PC-3 (cell line): ENCODE measurements around the gene MZT1. TPM values are rescaled to one million over a fixed set of nuclear protein-coding genes. Genes with fewer than 3 reads are reported as not detected.

Experiments used
- ATAC-seq: fragments of 200-7000 bp; cut with Tn5 transposase; 2 replicates; pipeline ENCODE4 v1.9.1; 2020; ENCODE audit warnings: mild to moderate bottlenecking, moderate library complexity
- BruUV-seq: library from RNA; stranded (reverse); fragments of 400-500 nt; replicated peaks from 2 replicates; lab custom pipeline; 2021; lab: Mats Ljungman, UMichigan
- CTCF ChIA-PET: fragments of 300-600 bp; sonication (Branson Sonifier 250); formaldehyde crosslinking; loops from one replicate; lab custom pipeline; 2022; ENCODE audit warnings: antibody characterized with exemption; lab: Charles Lee
- POLR2A ChIA-PET: fragments of 300-600 bp; sonication (Branson Sonifier 250); formaldehyde crosslinking; loops from one replicate; lab custom pipeline; 2022; ENCODE audit warnings: antibody characterized with exemption; ENCODE audit not compliant: unreplicated experiment; lab: Charles Lee
- DNase-seq: peaks from one replicate; pipeline ENCODE4 v3.0.0-alpha.2; 2015
- H2AFZ ChIP-seq: fragments of 300-600 bp; sonication (generic); 2 replicates; pipeline ENCODE4 v1.6.0; 2016; ENCODE audit warnings: antibody characterized with exemption, low read length
- H3F3A ChIP-seq: fragments of 300-600 bp; sonication (generic); one replicate; pipeline ENCODE4 v1.6.0; 2017; ENCODE audit warnings: antibody characterized with exemption, low read length, control low read depth, mild to moderate bottlenecking; ENCODE audit not compliant: unreplicated experiment
- H3K27ac ChIP-seq: fragments of 300-600 bp; sonication (generic); 2 replicates; pipeline ENCODE4 v1.5.1; 2016; ENCODE audit warnings: mild to moderate bottlenecking, low read length
- H3K27me3 ChIP-seq: fragments of 300-600 bp; sonication (generic); 2 replicates; pipeline ENCODE4 v1.6.1; 2016; ENCODE audit warnings: low read length, mixed read lengths
- H3K36me3 ChIP-seq: fragments of 300-600 bp; sonication (generic); 2 replicates; pipeline ENCODE4 v1.6.1; 2016; ENCODE audit warnings: low read depth, mixed run types, low read length, mixed read lengths
- H3K4me1 ChIP-seq: fragments of 300-600 bp; sonication (generic); 2 replicates; pipeline ENCODE4 v1.5.1; 2016; ENCODE audit warnings: low read length; ENCODE audit not compliant: insufficient read depth
- H3K4me2 ChIP-seq: fragments of 300-600 bp; sonication (generic); 2 replicates; pipeline ENCODE4 v1.6.0; 2016; ENCODE audit warnings: low read length
- H3K4me3 ChIP-seq: fragments of 300-600 bp; sonication (generic); 2 replicates; pipeline ENCODE4 v1.5.1; 2016; ENCODE audit warnings: mild to moderate bottlenecking, low read length, mixed read lengths
- H3K79me2 ChIP-seq: fragments of 300-600 bp; sonication (generic); 2 replicates; pipeline ENCODE4 v1.6.1; 2017; ENCODE audit warnings: low read length, mixed read lengths
- H3K9ac ChIP-seq: fragments of 300-600 bp; sonication (generic); 2 replicates; pipeline ENCODE4 v1.6.0; 2016; ENCODE audit warnings: mild to moderate bottlenecking, low read length
- H3K9me2 ChIP-seq: fragments of 300-600 bp; sonication (generic); replicated peaks from 2 replicates; pipeline ENCODE4 v1.6.1; 2016; ENCODE audit warnings: mixed run types, low read length, mixed read lengths
- H3K9me3 ChIP-seq: fragments of 300-600 bp; sonication (generic); 2 replicates; pipeline ENCODE4 v1.6.1; 2016; ENCODE audit warnings: low read length, mixed read lengths
- H4K20me1 ChIP-seq: fragments of 300-600 bp; sonication (generic); 2 replicates; pipeline ENCODE4 v1.6.1; 2016; ENCODE audit warnings: low read length, mixed read lengths
- EZH2 ChIP-seq: fragments of 300-600 bp; sonication (generic); IDR thresholded peaks from one replicate; pipeline ENCODE4 v1.6.1; 2017; ENCODE audit warnings: antibody characterized with exemption, mild to moderate bottlenecking, low read length; ENCODE audit not compliant: unreplicated experiment
- EZH2phosphoT487 ChIP-seq: fragments of 300-600 bp; sonication (generic); IDR thresholded peaks from 2 replicates; pipeline ENCODE4 v1.6.1; 2018; ENCODE audit warnings: mild to moderate bottlenecking, antibody characterized with exemption, low read length, borderline replicate concordance
- intact Hi-C: fragments of 100-400 bp; cut with micrococcal nuclease; formaldehyde crosslinking; loops from 2 replicates; pipeline ENCODE4 v1.9.0; 2023
- total RNA-seq: library from RNA; depleted of rRNA; stranded (reverse); fragments of >200 nt; gene quantifications from 2 replicates; pipeline ENCODE4 v1.2.3, GENCODE V29; 2014
- TF ChIP-seq, protein P1 (sequence below): fragments of 300-600 bp; sonication (generic); conservative IDR thresholded peaks from 2 replicates; pipeline ENCODE4 v1.5.1; 2017; ENCODE audit warnings: antibody characterized with exemption, low read depth, mild to moderate bottlenecking, low read length

MZT1 gene
- total RNA-seq, 1 experiment from 2014 or later, result 17.0 TPM

DNA sequence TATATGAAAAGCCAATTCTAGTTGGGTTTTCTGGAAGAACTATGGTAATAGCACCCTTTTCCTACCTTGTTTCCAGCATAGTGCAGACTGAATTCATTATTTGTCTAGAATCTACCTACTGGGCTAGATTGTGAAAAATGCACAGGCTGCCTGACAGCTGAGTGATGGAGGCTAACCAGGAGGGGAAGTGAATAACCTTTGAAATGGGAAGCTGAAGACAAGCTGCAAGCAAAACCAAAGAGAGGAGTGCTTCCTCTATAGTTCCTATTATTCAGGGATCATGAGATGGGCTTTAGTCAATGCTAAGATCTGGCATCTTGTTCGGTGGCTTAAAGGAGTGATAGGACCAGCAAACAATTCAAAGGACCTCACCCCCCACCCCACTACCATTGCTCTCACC lies 26.9 kb downstream of the MZT1 start:
- Histone ChIP-seq H3K27ac (no peak overlapping the region), H3K79me2 (no peaks in the 10 kb centered on the region), H3K4me2 (no peak overlapping the region), H3K9me2 (no peaks in the 10 kb centered on the region), H2AFZ (no peak overlapping the region), H3F3A (no peaks in the 10 kb centered on the region), H3K9me3 (no peaks in the 10 kb centered on the region), H3K4me3 (no peak overlapping the region), H4K20me1 (no peaks in the 10 kb centered on the region), H3K36me3 (no peaks in the 10 kb centered on the region), H3K27me3 (no peaks in the 10 kb centered on the region), H3K4me1 (no peaks in the 10 kb centered on the region), H3K9ac (no peak overlapping the region)
- ChIA-PET POLR2A (no interaction called here), CTCF (no interaction called here)
- ATAC-seq (no peak), DNase-seq (no peak)
- BruUV-seq, result no TSS peak
- no peak for TF ChIP-seq EZH2
- TF ChIP-seq, protein P1, sequence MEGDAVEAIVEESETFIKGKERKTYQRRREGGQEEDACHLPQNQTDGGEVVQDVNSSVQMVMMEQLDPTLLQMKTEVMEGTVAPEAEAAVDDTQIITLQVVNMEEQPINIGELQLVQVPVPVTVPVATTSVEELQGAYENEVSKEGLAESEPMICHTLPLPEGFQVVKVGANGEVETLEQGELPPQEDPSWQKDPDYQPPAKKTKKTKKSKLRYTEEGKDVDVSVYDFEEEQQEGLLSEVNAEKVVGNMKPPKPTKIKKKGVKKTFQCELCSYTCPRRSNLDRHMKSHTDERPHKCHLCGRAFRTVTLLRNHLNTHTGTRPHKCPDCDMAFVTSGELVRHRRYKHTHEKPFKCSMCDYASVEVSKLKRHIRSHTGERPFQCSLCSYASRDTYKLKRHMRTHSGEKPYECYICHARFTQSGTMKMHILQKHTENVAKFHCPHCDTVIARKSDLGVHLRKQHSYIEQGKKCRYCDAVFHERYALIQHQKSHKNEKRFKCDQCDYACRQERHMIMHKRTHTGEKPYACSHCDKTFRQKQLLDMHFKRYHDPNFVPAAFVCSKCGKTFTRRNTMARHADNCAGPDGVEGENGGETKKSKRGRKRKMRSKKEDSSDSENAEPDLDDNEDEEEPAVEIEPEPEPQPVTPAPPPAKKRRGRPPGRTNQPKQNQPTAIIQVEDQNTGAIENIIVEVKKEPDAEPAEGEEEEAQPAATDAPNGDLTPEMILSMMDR, result no peak
- no peak for TF ChIP-seq EZH2phosphoT487
- intact Hi-C loops, result no loop called here

DNA sequence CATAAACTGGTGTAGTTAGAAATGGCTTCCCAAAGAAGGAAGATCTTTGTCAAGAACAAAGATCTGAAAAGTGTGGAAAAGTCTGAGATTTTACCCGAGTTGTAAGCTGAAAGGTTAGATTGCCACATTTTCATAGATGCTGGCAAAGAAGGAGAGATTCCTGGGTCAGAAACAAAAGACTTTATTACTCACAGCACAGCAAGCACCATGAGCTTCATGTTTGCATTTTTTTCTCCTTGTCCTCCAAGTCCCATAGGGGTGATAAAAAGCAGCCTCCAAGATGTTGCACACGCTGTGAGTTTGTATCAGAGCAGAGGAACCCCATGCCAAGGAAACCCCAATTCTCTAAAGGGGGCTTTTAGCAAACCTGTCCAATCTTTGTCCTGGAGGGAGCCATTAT lies 29.3 kb downstream of the MZT1 start:
- Histone ChIP-seq H3K9ac (no peak overlapping the region), H3K79me2 (no peaks in the 10 kb centered on the region), H3K4me3 (no peak overlapping the region), H3F3A (no peaks in the 10 kb centered on the region), H3K4me2 (no peak overlapping the region), H3K36me3 (no peaks in the 10 kb centered on the region), H3K9me3 (no peaks in the 10 kb centered on the region), H2AFZ (no peak overlapping the region), H3K9me2 (no peaks in the 10 kb centered on the region), H3K4me1 (no peaks in the 10 kb centered on the region), H3K27ac (no peak overlapping the region), H3K27me3 (no peaks in the 10 kb centered on the region), H4K20me1 (no peaks in the 10 kb centered on the region)
- DNase-seq (no peak), ATAC-seq (no peak)
- ChIA-PET CTCF (no interaction called here), POLR2A (no interaction called here)
- intact Hi-C loops, result loop anchor here (5.0 to 10.0 kb wide), 2 partner anchors 133 to 441 kb away; no protein-coding TSS in a partner anchor
- no TSS peak for BruUV-seq
- TF ChIP-seq EZH2 (no peak), EZH2phosphoT487 (no peak)
- TF ChIP-seq, protein P1, result no peak

DNA sequence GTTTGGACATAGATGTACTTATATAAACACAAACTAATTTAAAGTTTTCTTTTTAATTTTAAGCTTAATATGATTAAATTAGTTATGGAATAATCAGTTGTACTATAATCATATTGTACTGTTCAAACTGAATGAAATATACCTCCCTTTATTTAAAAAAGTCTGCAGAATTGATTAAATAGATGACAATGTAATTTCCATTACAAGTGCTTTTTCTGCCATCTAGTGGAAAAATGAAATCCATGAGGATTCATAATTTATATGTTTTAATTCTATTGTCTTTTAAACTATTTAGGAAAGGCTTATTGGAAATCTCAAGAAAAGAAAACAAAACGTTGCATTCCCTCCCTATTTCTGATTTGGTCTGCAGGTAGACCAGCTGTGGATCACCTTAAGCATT lies 30.9 kb downstream of the MZT1 start:
- POLR2A ChIA-PET, result no interaction called here
- H3K36me3 ChIP-seq, result no peaks in the 10 kb centered on the region
- no peak overlapping the region for H3K9ac ChIP-seq
- no peaks in the 10 kb centered on the region for H3K4me1 ChIP-seq
- no peaks in the 10 kb centered on the region for H3F3A ChIP-seq
- TF ChIP-seq, protein P1, result peak; percentile 59
- TF ChIP-seq EZH2 (no peak), EZH2phosphoT487 (no peak)
- H3K9me3 ChIP-seq, result no peaks in the 10 kb centered on the region
- CTCF ChIA-PET, result no interaction called here
- H3K4me3 ChIP-seq, result no peak overlapping the region
- H3K27me3 ChIP-seq, result no peaks in the 10 kb centered on the region
- H4K20me1 ChIP-seq, result no peaks in the 10 kb centered on the region
- BruUV-seq, result no TSS peak
- intact Hi-C loops, result loop anchor here (1.0 to 10.0 kb wide), 3 partner anchors 53 to 439 kb away; no protein-coding TSS in a partner anchor
- H3K79me2 ChIP-seq, result no peaks in the 10 kb centered on the region
- DNase-seq (peak; percentile 46), ATAC-seq (no peak)
- no peak overlapping the region for H3K4me2 ChIP-seq
- H2AFZ ChIP-seq, result no peak overlapping the region
- no peaks in the 10 kb centered on the region for H3K9me2 ChIP-seq
- H3K27ac ChIP-seq, result no peak overlapping the region
